ENCODE measurements around the gene POU4F3.

The POU4F3 gene

GRCh38 chr5:146310540-146310939 is 28.1 kb upstream of the POU4F3 start:
- Histone ChIP-seq H3K9ac (ENCODE audit: low read length) (no peak overlapping the region), H4K20me1 (ENCODE audit: insufficient read depth, low read length) (no peaks in the 10 kb centered on the region), H2AFZ (ENCODE audit: low read depth, low read length) (no peak overlapping the region), H3K36me3 (replicated peaks; ENCODE audit: low read depth, low read length) (no peaks in the 10 kb centered on the region), H3K4me3 (ENCODE audit: low read length) (no peak overlapping the region), H3K4me1 (ENCODE audit: low read length) (no peaks in the 10 kb centered on the region), H3K27me3 (ENCODE audit: low read depth, low read length) (no peaks in the 10 kb centered on the region), H3K79me2 (ENCODE audit: low read length) (no peaks in the 10 kb centered on the region), H3K4me2 (ENCODE audit: low read length) (no peak overlapping the region), H3K9me3 (ENCODE audit: insufficient read depth, low read length) (no peaks in the 10 kb centered on the region), H3K27ac (ENCODE audit: low read length) (no peak overlapping the region)
- TF ChIP-seq EZH2phosphoT487 (IDR thresholded peaks at IDR 0.05; ENCODE audit: low read depth): no peak
- no peak for TF ChIP-seq CTCF (IDR thresholded peaks at IDR 0.05; ENCODE audit: low read depth, low read length)

- no peaks in the 10 kb centered on the region for H4K20me1 ChIP-seq (ENCODE audit: insufficient read depth, low read length)
- no peak for TF ChIP-seq CTCF (IDR thresholded peaks at IDR 0.05; ENCODE audit: low read depth, low read length)
- no peak for TF ChIP-seq EZH2phosphoT487 (IDR thresholded peaks at IDR 0.05; ENCODE audit: low read depth)
Measured at GRCh38 chr5:146311278-146311677, 27.4 kb upstream of the POU4F3 start.

GRCh38 chr5:146313027-146313426 is 25.6 kb upstream of the POU4F3 start:
- no peak overlapping the region for H3K4me2 ChIP-seq (ENCODE audit: low read length)
- H3K79me2 ChIP-seq (ENCODE audit: low read length): no peaks in the 10 kb centered on the region
- no peaks in the 10 kb centered on the region for H4K20me1 ChIP-seq (ENCODE audit: insufficient read depth, low read length)
- no peaks in the 10 kb centered on the region for H3K9me3 ChIP-seq (ENCODE audit: insufficient read depth, low read length)
- TF ChIP-seq CTCF (IDR thresholded peaks at IDR 0.05; ENCODE audit: low read depth, low read length): no peak
- H3K27ac ChIP-seq (ENCODE audit: low read length): no peak overlapping the region
- no peaks in the 10 kb centered on the region for H3K4me1 ChIP-seq (ENCODE audit: low read length)
- H3K4me3 ChIP-seq (ENCODE audit: low read length): no peak overlapping the region
- H3K27me3 ChIP-seq (ENCODE audit: low read depth, low read length): no peaks in the 10 kb centered on the region
- no peaks in the 10 kb centered on the region for H3K36me3 ChIP-seq (replicated peaks; ENCODE audit: low read depth, low read length)
- no peak overlapping the region for H2AFZ ChIP-seq (ENCODE audit: low read depth, low read length)
- no peak overlapping the region for H3K9ac ChIP-seq (ENCODE audit: low read length)

More at GRCh38 chr5:146311278-146311677, 27.4 kb upstream of the POU4F3 start:
- Histone ChIP-seq H2AFZ (ENCODE audit: low read depth, low read length) (no peak overlapping the region), H3K27ac (ENCODE audit: low read length) (no peak overlapping the region), H3K36me3 (replicated peaks; ENCODE audit: low read depth, low read length) (no peaks in the 10 kb centered on the region), H3K9me3 (ENCODE audit: insufficient read depth, low read length) (no peaks in the 10 kb centered on the region), H3K27me3 (ENCODE audit: low read depth, low read length) (no peaks in the 10 kb centered on the region), H3K4me2 (ENCODE audit: low read length) (no peak overlapping the region), H3K4me1 (ENCODE audit: low read length) (no peaks in the 10 kb centered on the region), H3K4me3 (ENCODE audit: low read length) (no peak overlapping the region), H3K79me2 (ENCODE audit: low read length) (no peaks in the 10 kb centered on the region), H3K9ac (ENCODE audit: low read length) (no peak overlapping the region)

- Histone ChIP-seq H3K27ac (ENCODE audit: low read length) (no peak overlapping the region), H3K4me1 (ENCODE audit: low read length) (no peaks in the 10 kb centered on the region), H4K20me1 (ENCODE audit: insufficient read depth, low read length) (no peaks in the 10 kb centered on the region), H2AFZ (ENCODE audit: low read depth, low read length) (no peak overlapping the region), H3K79me2 (ENCODE audit: low read length) (no peaks in the 10 kb centered on the region), H3K4me2 (ENCODE audit: low read length) (no peak overlapping the region), H3K9ac (ENCODE audit: low read length) (no peak overlapping the region), H3K27me3 (ENCODE audit: low read depth, low read length) (no peaks in the 10 kb centered on the region), H3K9me3 (ENCODE audit: insufficient read depth, low read length) (no peaks in the 10 kb centered on the region), H3K4me3 (ENCODE audit: low read length) (no peak overlapping the region), H3K36me3 (replicated peaks; ENCODE audit: low read depth, low read length) (no peaks in the 10 kb centered on the region)
- no peak for TF ChIP-seq CTCF (IDR thresholded peaks at IDR 0.05; ENCODE audit: low read depth, low read length)
- no peak for TF ChIP-seq EZH2phosphoT487 (IDR thresholded peaks at IDR 0.05; ENCODE audit: low read depth)
Measured at GRCh38 chr5:146321571-146321970, 17.1 kb upstream of the POU4F3 start.
